ENCODE results near the gene SELENOO.

GRCh38 chr22:50197856-50198623, 2.8 kb upstream of the SELENOO start:
- TF ChIP-seq JUND (IDR thresholded peaks at IDR 0.05), result no peak
- no peak for TF ChIP-seq TCF12 (IDR thresholded peaks at IDR 0.05)
- no peak for TF ChIP-seq CTCF (IDR thresholded peaks at IDR 0.05)
- no peak for TF ChIP-seq POLR2AphosphoS5 (IDR thresholded peaks at IDR 0.05; ENCODE audit: low read depth, low read length)
- no peak for TF ChIP-seq RFX5 (IDR thresholded peaks at IDR 0.05; ENCODE audit: low read length)
- no peak for TF ChIP-seq CHD2 (IDR thresholded peaks at IDR 0.05; ENCODE audit: low read length, partially characterized antibody)
- no peak for TF ChIP-seq MXI1 (IDR thresholded peaks at IDR 0.05; ENCODE audit: low read depth, low read length)
- no peak for TF ChIP-seq TAF1 (IDR thresholded peaks at IDR 0.05; ENCODE audit: borderline replicate concordance, low read depth, low read length)
- no peak for TF ChIP-seq EP300 (IDR thresholded peaks at IDR 0.05; ENCODE audit: borderline replicate concordance in 1 of 2, low read depth in 1 of 2, low read length in 1 of 2)
- TF ChIP-seq SMC3 (IDR thresholded peaks at IDR 0.05; ENCODE audit: low read depth, low read length), result no peak
